Effector memory CD4-positive, alpha-beta T cell (primary cell): ENCODE data around the gene KLF3.

Experiments used
- DNase-seq, 3 donors: peaks; one replicate each; pipeline ENCODE4 v3.0.0-alpha.2; 2020
- H3K27ac ChIP-seq: 2 replicates; pipeline ENCODE4 v1.7.0; 2013; ENCODE audit warnings: mild to moderate bottlenecking, low read length, moderate library complexity; ENCODE audit not compliant: insufficient read depth, poor library complexity, severe bottlenecking
- H3K27me3 ChIP-seq: replicated peaks from 2 replicates; pipeline ENCODE4 v1.7.0; 2013; ENCODE audit warnings: mild to moderate bottlenecking, low read length; ENCODE audit not compliant: insufficient read depth, control insufficient read depth, poor library complexity, severe bottlenecking
- H3K36me3 ChIP-seq: 2 replicates; pipeline ENCODE4 v1.7.0; 2013; ENCODE audit warnings: mild to moderate bottlenecking, low read length, moderate library complexity; ENCODE audit not compliant: control insufficient read depth, insufficient read depth
- H3K4me1 ChIP-seq: 2 replicates; pipeline ENCODE4 v1.7.0; 2013; ENCODE audit warnings: low read length, mild to moderate bottlenecking; ENCODE audit not compliant: control insufficient read depth, insufficient read depth, poor library complexity, severe bottlenecking
- H3K4me3 ChIP-seq: 2 replicates; pipeline ENCODE4 v1.7.0; 2013; ENCODE audit warnings: low read length, low read depth, mild to moderate bottlenecking; ENCODE audit not compliant: insufficient read depth, poor library complexity, severe bottlenecking
- H3K9me3 ChIP-seq: 2 replicates; pipeline ENCODE4 v1.7.0; 2013; ENCODE audit warnings: mild to moderate bottlenecking, low read length, moderate library complexity; ENCODE audit not compliant: control insufficient read depth

KLF3 gene

DNA sequence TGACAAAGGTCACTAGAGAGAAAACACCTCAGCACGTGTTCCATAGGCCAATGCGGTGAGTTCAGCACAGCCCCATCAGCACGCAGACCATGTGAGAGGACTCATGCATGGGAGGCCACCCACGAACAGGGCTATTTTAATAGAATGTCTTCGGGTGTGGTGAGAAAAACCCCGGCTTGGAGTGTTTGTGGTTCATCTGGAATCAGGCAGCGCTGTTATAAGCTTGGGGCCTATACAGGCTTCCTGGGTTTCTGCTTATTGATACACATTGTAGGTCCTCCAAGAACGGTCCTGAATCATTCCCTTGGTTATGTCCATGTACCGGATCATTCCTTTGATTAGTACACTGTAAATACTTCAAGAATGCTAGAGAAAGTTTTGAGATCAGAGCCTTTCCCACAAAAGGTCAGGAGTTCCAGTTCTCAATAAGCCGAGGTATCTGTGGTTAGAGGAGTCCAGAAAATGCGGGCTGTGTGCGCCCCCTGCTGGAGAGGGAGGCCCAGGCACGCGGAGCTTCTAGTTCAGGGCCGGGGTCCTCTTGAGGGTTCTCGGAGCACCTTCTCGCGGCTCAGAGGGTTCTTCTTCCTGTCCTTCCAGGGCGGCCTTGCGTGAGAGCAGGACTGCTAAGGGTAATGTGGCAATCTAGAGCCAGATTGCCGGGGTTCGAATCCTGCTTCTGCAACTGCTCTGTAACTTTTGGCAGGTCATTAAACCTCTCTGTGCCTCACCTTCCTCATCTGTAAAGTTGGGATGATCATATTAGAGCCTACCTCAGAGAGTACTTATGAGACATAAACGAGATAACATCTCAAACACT is 67.0 kb downstream of the KLF3 start:
- DNase-seq = peak; percentile 58 to 75 (median 65)
- H3K4me3 ChIP-seq = no peak overlapping the region
- no peaks in the 10 kb centered on the region for H3K27me3 ChIP-seq
- H3K9me3 ChIP-seq = no peaks in the 10 kb centered on the region
- H3K36me3 ChIP-seq = no peaks in the 10 kb centered on the region
- peaks cover 12% of the 10 kb centered on the region for H3K4me1 ChIP-seq
- no peak overlapping the region for H3K27ac ChIP-seq

DNA sequence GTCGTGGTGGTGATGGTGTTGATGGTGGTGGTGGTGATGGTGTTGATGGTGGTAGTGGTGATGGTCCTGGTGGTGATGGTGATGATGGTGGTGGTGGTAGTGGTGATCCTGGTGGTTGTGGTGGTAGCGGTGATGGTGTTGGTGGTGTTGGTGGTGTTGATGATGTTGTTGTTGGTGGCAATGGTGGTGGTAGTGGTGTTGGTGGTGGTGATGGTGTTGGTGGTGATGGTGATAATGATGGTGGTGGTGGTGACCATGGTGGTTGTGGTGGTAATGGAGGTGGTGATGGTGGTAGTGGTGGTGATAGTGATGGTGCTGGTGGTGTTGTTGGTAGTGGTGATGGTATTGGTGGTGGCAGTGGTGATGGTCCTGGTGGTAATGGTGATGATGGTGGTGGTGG is 69.7 kb downstream of the KLF3 start:
- H3K4me3 ChIP-seq = no peak overlapping the region
- no peaks in the 10 kb centered on the region for H3K27me3 ChIP-seq
- H3K36me3 ChIP-seq = no peaks in the 10 kb centered on the region
- no peaks in the 10 kb centered on the region for H3K9me3 ChIP-seq
- peaks cover 10% of the 10 kb centered on the region for H3K4me1 ChIP-seq
- H3K27ac ChIP-seq = no peak overlapping the region
- DNase-seq = no peak

DNA sequence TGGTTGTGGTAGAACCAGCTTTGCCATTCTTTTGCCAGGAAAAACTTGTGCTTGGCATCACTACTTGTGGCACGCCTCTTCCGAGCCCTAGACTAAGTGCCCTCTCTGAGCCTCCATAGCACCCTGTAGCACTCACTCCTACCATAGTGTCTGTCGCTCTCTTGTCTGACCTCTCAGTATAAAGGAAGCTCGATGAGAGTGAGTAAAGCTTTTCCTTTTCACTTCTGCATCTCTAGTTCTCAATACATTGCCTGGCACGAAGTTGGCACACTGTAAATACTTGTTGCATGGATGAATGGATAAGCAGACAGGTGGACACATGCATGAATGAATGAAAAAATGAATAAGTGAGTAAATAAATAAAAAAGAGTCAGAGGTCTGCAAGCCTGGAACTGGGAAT is 70.4 kb downstream of the KLF3 start:
- Histone ChIP-seq H3K4me3 (no peak overlapping the region), H3K27ac (no peak overlapping the region), H3K9me3 (no peaks in the 10 kb centered on the region), H3K4me1 (peaks cover 7% of the 10 kb centered on the region), H3K27me3 (no peaks in the 10 kb centered on the region), H3K36me3 (no peaks in the 10 kb centered on the region)
- DNase-seq = no peak

GRCh38 chr4:38734911-38735310 is 70.9 kb downstream of the KLF3 start:
- H3K27me3 ChIP-seq = no peaks in the 10 kb centered on the region
- no peak for DNase-seq
- H3K27ac ChIP-seq = no peak overlapping the region
- H3K36me3 ChIP-seq = no peaks in the 10 kb centered on the region
- no peak overlapping the region for H3K4me3 ChIP-seq
- H3K4me1 ChIP-seq = peaks cover 7% of the 10 kb centered on the region
- H3K9me3 ChIP-seq = no peaks in the 10 kb centered on the region

GRCh38 chr4:38735870-38736269 is 71.9 kb downstream of the KLF3 start:
- Histone ChIP-seq H3K9me3 (no peaks in the 10 kb centered on the region), H3K36me3 (no peaks in the 10 kb centered on the region)
- DNase-seq = no peak

DNA sequence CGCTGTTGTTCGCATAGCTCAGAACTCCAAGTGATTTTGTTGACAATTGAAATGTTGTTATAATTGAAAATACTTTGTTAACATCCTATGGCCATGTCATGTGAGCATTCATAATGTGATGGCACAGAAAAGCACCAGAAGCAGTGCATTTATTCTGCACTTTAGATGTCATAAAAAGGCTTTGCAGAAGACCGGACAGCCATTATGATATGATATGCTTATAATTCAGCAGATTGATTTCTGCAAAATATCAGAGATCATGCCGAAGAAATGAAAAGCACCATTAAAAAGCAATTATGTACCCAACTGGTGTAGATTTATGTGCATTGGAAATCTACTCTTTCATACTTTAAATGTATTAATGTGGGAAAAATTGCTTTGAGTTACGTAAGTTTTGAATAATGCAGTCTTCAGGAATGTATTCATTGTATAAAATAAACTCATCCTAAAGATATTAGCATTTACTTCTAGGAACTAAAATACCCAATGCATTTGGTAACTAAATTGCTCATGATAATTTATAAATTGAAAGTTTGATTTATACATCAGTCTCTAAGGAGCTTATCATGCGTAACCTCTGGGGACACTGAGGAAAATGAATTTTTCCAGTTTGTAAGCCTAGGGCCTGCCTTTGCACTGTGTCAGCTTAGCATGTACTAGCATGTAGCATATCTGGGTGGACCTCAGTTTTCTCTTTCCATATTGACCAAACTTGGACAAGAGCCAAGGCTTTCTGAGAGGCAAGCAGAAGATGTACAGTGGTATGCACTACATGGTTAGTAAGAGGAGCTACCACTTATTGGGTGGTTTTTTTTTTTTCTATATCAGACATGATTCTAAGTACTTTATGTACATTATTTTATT is 75.2 kb downstream of the KLF3 start:
- H3K36me3 ChIP-seq = no peaks in the 10 kb centered on the region
- no peak overlapping the region for H3K4me3 ChIP-seq
- H3K9me3 ChIP-seq = no peaks in the 10 kb centered on the region
- H3K27me3 ChIP-seq = no peaks in the 10 kb centered on the region
- H3K4me1 ChIP-seq = no peaks in the 10 kb centered on the region
- no peak for DNase-seq
- H3K27ac ChIP-seq = no peak overlapping the region

More at GRCh38 chr4:38735870-38736269, 71.9 kb downstream of the KLF3 start:
- H3K4me1 ChIP-seq = peaks cover 5% of the 10 kb centered on the region
- no peak overlapping the region for H3K4me3 ChIP-seq
- no peaks in the 10 kb centered on the region for H3K27me3 ChIP-seq
- no peak overlapping the region for H3K27ac ChIP-seq

DNA sequence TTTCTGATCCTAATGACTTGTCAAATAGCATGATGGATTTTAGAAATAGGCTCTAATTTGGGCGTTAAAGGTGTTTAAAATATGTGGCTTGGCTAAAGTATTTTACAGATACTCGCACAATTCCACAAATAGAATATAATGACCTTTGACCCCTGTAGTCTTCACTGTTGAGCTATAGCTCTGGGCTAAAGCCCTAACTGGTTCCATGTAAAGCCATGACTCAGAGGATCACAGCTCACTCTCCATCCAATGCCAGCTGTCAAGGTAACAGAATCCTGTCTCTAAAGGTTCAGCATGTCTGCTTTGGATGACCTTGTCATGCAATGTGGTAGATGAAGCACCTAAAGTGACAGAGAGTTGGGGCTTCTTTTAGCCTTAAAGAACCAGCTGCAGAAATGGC is 76.3 kb downstream of the KLF3 start:
- no peak for DNase-seq
- Histone ChIP-seq H3K36me3 (no peaks in the 10 kb centered on the region), H3K27me3 (no peaks in the 10 kb centered on the region), H3K4me3 (no peak overlapping the region), H3K27ac (no peak overlapping the region), H3K9me3 (no peaks in the 10 kb centered on the region), H3K4me1 (no peaks in the 10 kb centered on the region)

GRCh38 chr4:38743866-38744265 is 79.9 kb downstream of the KLF3 start:
- H3K9me3 ChIP-seq = no peaks in the 10 kb centered on the region
- H3K27me3 ChIP-seq = no peaks in the 10 kb centered on the region
- no peak overlapping the region for H3K27ac ChIP-seq
- no peaks in the 10 kb centered on the region for H3K4me1 ChIP-seq
- no peaks in the 10 kb centered on the region for H3K36me3 ChIP-seq
- no peak overlapping the region for H3K4me3 ChIP-seq
- no peak for DNase-seq

- Histone ChIP-seq H3K4me1 (no peaks in the 10 kb centered on the region), H3K27me3 (no peaks in the 10 kb centered on the region), H3K4me3 (no peak overlapping the region), H3K9me3 (no peaks in the 10 kb centered on the region), H3K27ac (no peak overlapping the region), H3K36me3 (no peaks in the 10 kb centered on the region)
- no peak for DNase-seq
Measured at GRCh38 chr4:38745881-38746280, 81.9 kb downstream of the KLF3 start.

DNA sequence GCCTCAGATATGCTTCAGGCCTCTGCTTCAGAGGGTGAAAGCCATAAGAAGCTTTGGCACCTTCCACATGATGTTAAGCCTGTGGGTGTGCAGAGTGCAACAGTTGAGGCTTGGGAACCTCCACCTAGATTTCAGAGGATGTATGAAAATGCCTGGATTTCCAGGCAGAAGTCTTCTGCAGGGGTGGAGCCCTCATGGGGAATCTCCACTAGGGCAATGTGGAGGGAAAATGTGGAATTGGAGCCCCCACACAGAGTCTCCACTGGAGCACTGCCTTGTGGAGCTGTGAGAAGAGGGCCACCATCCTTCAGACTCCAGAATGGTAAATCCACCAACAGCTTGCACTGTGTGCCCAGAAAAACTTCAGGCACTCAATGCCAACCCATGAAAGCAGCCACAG is 83.6 kb downstream of the KLF3 start:
- Histone ChIP-seq H3K27ac (no peak overlapping the region), H3K27me3 (no peaks in the 10 kb centered on the region), H3K4me1 (no peaks in the 10 kb centered on the region), H3K4me3 (no peak overlapping the region), H3K36me3 (no peaks in the 10 kb centered on the region), H3K9me3 (no peaks in the 10 kb centered on the region)
- no peak for DNase-seq
